ENCODE results near the gene ARFGAP3.
"Not testable (repeated sequence)": the region's sequence is repeated elsewhere in the genome, so short reads cannot be mapped to it uniquely, and the experiment has no call there.

The ARFGAP3 gene

DNA sequence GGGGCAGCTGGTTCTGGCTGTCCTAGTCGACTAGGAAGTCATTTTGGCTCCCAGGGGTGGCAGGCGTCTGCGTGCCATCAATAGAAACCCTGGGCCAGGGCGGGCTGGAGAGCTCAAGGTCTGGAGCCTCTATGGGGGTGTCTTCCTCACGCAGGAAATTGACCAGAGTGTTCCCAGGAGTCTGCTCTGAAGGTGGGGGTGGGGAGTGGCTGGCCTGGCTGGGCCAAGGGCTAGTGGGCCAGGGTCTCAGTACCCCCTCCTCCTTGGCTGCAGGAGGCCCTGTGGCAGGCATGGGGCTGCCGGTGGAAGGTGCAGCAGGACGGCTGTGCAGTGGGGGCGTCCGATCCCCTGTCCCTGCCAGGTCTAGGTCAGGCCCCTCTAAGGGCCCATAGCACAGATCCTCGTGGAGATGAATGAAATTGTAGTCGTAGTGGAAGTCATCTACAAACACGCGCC, 64.6 kb downstream of the ARFGAP3 start:
- DNase-seq, result no peak

DNA sequence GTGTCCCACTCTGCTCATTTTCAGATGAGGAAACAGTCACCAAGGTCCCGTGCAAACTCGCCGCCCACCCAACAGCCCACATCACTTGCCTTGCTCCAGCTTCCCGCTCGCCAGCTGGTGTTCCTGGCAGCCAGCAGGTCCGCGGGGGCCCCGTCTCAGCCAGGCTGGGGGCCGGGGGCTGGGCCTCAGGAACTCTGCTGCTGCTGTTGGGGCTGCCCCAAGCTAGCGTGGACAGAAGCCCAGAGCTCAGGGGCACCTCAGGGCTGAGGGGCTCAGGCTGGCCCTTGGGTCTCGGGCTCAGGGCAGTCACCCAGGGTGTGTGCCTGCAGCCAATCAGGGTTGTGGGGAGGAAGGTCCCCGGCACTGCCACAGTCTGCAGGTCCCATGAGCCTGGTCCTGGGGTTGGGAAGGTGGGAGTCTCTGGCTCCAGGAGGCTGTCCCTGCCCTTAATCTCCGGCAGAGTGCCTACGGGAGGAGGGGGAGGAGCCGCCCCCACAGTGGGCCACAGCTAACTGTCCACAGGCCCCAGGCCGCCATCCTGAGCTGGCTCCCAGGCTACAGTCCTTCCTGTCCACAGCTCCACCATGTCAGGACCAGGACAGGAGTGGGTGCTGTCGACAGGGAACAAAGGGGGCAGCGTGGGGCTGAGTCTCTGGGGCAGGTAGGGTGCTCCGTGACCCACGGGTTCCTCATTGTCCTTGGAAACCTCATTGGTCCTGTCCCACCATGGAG, 65.2 kb downstream of the ARFGAP3 start:
- no peak for DNase-seq

DNA sequence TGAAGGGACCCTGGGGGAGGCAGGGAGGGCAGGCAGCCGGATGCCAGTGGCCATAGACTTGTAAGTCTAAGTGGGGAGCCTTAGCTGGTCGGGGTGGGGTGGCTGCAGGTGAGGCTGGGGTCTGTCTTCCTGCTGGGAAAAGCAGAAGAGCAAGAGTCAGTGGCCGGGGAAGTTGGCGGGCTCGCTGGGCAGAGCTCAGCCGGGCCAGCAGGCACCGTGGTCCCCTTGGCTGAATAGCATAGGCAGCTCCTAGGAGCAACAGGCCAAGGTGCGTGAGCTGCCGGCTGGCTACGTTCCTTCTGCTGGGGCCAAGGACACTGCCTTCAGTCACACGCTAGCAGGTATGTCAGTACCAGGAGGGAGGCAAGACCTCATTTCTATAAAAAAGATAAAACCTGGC, 68.6 kb downstream of the ARFGAP3 start:
- DNase-seq, result no peak

DNA sequence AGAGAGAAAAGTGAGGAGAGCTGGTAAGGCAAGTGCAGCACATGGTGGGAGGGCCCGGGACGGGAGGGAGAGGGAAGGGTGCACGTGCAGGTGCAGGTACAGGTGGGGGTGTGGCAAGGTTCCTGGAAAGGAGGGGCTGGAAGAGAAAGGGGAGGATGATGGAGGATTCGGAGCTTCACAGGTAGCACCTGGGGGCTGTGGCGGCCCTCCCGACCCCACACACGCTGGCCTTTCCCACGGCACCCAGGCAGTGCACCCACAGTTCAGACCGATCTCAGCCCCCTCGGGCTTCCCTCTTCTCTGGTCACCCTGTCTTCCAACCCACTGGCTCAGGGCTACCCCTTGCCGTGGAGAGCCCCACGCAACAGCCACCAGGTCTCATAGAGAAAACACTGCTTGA, 69.1 kb downstream of the ARFGAP3 start:
- no peak for DNase-seq

DNA sequence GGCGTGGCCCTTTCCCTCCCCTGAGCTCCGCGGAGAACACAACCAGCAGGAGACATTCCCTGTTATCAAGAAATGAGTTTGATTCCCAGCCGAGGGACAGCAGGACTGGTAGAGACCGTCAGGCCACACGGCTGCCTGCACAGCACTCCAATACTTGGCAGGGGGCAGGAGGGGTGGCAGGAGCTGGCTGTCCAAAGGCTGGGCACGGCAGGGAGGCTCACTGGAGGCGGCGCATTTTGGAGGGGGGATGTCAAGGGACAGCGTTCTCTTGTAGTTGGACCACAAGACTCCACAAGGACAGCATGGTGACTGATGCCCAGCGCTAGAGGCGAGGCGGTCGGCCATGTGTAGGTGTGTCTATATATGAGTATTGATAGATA, 69.7 kb downstream of the ARFGAP3 start:
- DNase-seq, result no peak

DNA sequence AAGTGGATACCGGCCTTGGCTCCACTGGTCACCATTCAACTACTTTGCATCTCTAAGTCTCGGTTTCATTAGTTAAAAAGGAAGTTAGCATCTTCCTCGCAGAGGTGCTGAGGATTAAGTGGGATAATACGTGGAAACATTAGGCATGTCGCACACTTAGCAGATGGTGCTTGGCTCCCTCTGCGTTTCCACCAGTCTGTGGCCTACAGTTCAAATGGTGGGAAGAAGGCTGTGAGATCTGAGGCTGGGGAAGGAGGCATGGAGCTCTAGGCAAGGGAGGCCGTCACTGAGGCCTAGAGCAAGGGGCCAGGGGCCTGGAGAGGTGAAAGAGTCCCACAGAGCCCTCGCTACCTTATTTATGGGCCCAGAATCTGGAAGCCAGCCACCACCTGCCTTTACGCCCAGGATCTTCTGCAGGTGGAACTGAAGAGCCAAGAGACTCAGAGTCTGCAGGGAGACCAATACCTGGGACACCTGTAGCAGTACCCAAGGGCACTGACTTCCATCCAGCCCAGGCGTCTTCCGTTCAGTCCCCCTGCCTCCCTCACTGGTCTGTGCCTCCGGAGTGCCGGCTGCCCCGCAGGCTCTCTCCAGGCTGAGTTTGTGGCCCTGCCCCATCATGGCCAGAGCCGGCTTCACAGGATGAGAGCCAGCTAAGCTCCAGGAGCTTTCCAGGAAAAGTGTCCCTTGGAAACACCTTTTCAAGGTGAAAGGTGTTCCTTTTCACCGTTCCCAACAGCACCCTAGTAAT, 70.3 kb downstream of the ARFGAP3 start:
- DNase-seq, result no peak

DNA sequence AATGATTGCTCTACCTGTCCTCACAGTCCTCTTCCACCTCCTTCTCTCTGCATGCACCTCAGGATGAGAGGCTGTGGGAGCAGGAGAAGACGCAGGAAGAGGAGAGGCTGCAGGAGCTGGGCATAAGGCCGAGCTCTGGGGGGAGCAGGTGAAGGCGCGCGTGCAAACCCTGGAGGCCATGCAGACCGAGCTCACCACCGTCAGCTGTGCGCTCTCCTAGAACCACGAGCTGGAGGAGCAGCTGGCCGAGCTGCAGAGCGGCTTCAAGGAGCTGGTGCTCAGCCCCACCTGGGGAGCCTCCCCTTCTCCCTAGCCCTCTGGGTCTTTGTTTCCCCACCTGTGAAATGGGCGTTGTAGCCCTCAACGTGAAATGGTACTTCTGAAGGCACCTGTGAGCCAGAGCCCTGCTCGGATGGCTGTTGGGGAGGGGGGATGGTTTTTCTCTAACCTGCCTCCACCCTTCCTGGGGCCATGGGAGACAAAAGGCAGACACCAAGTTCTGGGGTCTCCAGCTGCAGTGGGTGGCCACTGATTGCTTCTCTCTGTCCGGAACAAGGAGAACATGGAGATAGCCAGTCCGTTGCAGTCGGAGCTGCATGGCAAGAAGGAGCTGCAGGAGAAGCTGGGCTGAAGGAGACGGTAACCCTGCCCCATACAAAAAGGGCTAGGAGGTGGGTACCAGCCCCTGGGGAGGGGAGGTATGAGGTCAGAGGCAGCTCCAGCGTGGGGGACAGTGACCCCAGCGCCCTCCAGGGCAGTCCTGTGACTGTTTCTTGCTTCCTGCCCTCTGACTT, 71.2 kb downstream of the ARFGAP3 start:
- DNase-seq, result no peak

DNA sequence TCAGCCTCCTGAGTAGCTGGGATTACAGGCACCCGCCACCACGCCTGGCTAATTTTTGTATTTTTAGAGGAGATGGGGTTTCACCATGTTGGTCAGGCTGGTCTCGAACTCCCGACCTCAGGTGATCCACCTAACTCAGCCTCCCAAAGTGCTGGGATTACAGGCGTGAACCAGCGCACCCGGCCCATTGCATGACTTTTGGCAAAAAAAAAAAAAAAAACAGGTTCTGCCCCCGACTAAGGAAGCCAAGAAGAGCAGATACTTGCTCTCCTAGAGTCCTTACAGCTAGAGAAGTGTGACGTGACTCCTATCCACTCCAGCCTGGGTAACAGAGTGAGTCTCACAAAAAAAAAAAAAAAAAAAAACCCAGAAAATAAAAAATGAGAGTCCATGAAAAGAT, 74.8 kb downstream of the ARFGAP3 start:
- not testable (repeated sequence) for DNase-seq

DNA sequence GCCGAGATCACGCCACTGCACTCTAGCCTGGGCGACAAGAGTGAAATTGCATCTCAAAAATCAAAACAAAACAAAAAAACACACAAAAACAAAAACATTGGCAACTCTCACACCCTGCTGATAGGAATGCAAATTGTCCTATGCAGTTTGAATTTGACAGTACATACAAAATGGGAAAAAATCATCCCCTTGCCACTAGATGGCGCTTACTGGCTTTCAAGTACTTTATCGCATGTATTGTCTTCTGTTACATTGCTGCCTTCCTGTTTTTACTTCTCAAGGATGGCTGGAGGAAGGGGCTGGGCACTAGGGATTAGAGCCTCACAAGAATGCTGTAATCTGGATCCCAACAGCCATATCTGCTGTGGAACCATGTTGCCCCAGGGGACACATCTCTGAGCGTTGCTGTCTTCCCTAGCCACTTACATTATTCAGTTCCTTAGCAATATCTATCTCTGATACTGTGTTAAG, 77.0 kb downstream of the ARFGAP3 start:
- peak; percentile 79 for DNase-seq

DNA sequence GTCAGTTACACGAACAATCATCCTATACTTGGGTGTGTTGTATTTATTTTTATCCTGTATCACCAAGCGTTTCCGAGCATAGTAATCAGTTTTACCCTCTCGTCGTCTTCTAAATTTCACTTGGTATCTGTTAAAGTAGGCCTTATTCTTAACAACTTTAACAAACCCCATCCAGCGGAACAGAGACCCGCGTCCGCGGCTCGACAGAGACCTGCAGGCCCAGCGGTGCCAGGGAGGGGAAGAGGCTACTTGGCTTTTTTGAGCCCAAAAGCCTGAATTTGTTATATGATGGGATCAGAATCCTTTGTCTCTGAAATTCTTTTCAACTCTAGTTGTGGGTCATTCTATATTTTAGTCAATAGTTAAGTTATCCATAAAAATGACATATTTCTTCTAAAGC, 79.9 kb downstream of the ARFGAP3 start:
- no peak for DNase-seq

DNA sequence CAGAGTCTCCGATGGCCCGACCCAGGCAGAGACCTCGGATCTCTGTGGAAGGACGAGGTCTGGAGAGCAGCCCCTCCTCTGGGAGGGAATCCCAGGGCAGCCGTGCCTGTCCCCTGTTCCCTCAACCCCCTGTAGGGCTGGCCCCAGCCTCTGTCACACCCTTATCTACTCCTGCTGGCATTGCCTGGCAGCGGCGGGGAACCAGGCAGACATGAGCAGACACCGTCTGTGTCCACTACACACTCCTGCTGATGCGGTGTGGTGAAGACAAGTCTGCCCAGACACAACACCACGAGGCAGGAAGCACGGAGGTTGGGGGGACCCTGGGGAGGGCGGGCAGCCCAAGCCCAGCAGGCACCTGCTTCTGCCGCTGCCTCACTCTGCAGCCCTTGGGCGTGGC, 83.9 kb downstream of the ARFGAP3 start:
- no peak for DNase-seq

DNA sequence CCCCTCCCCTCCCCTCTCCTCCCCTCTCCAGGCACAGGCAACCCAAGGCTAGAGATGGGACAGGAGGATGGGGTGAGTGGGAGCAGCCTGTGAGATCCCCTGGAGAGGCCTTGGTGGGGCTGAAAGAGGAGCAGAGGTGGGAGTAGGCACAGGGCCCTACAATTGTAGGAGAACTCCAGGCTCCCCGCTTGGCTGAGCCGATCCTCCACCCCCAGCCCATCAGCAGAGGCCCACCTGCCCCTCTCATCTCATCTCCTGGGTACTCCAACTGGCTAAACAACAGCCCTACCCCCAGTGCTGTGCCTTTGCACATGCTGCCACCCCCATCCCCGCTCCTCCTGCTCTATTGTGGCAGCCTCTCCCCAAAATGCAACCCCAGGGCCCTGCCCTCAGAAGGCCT, 84.4 kb downstream of the ARFGAP3 start:
- DNase-seq, result no peak

DNA sequence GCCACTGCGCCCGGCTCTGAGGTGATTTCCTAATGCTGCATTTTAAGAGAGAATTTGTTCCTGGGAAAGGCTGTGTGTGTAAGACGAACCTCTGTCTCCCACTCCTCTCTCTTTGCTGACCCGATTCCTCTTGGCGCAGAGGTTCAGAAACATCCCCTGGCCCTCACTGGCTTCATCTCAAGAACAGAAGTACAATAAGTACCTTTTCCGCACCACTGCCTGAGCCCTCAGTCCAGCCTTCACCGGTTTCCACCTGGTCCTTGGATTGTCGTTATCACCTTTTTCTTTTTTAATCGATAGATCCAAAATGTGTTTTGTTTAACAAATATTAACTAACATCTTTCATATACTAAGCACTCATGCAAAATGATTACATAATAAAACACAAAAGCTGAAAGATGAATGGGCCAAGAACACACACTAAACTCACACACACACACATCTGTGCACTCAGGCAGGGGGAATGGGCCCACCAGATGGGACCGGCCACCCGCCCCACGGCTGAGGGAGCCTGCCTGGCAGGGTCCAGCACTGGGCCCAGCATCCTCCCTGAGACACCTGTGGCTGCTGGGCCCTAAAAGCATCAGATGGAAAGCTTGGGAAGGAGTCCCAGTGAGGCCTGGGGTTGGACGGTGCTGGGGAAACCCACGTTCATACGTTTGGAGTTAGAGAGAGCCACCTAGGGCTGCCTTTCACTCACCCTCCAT, 86.0 kb downstream of the ARFGAP3 start:
- no peak for DNase-seq

DNA sequence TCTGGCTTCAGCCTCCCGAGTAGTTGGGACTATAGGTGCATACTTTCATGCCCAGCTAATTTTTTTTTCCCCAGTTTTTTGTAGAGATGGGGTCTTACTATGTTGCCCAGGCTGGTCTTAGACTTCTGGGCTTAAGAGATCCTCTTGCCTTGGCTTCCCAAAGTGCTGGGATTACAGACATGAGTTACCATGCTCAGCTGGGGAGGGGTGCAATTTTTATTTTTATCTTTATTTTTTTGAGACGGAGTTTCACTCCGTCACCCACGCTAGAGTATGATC, 86.7 kb downstream of the ARFGAP3 start:
- no peak for DNase-seq

DNA sequence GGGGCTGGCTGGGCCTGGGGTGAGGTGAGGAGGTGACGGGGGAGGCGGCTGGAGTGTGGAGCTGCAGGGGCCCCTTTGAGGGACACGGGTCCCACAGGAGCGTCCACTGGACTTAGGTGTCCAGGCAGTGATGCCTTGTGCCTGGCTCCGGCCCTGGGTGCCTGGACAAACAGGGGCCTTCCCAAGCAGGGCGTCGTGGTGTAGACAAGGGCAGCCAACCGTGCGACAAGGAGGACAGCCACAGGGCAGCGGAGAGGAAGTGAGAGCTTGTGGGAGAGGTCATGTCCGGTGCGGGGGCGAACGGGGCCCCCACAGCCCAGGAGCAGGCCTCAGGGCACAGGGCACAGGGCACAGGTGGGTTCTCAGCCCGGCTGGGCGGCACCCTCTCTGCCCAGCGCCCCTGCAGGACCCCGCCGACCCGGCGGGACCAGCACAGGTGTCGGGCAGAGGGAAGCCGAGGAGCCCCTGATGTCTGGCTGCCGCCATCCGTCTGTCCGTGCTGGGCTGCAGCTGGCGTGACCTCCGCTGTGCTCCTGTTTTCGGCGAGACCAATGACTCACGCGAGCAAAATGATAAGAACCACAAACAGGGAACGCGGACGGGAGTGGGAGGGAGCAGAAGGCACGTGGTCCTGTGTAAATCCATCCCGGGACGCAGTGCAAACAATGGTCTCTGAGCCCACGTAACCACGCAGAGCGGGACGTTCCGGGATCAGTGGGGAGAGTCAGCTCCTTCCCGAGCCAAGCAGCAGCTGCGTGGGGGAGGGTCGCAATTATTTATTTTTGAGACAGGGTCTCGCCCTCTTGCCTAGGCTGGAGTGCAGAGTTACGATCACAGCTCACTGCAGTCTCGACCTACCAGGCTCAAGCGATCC, 87.3 kb downstream of the ARFGAP3 start:
- no peak for DNase-seq

DNA sequence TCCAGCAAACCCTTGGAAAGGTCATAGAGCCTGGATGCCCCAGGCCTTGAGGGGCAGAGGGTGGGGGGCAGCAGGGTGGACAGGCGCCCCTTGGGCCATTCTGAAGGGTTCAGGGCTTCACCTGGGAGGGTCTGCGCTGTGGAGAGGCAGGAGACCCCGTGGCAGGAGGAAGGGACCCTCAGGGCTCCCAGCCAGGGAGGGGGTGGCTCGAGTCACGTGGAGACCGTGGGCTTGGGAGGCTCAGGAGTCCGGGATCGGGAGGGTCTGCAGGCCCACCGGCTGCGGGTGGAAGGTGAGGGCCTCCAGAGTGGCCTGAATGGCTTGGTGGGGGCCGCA, 87.9 kb downstream of the ARFGAP3 start:
- no peak for DNase-seq

DNA sequence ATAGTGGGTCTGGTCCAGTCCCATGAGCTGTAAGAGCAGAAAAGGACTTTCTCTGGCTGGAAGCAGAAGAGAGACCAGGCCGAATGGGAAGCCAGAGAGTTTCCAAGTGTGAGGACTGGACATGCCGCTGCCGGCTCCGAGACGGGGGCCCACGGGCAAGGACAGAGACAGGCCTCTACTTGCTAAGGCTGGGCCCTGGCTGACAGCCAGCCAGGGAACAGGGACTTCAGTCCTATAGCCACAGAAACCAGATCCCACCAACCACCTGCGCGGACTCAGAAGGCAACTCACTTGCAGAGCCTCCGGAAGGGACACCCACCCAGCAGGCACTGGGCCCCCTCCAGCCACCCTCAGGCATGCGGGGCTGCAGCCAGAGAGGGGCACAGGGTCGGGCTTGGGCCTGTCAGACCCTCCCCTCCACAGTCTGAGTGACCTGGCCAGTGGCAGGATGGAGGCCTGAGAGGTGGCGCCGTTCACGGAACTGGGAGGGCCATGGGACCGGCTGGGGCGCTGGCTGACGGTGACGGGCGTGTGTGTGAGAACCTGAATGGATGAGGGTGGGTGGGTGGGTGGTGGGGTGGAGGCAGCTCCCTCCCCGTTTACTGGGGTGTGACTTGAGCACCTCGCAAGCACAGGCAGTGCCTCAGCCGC, 88.6 kb downstream of the ARFGAP3 start:
- no peak for DNase-seq

DNA sequence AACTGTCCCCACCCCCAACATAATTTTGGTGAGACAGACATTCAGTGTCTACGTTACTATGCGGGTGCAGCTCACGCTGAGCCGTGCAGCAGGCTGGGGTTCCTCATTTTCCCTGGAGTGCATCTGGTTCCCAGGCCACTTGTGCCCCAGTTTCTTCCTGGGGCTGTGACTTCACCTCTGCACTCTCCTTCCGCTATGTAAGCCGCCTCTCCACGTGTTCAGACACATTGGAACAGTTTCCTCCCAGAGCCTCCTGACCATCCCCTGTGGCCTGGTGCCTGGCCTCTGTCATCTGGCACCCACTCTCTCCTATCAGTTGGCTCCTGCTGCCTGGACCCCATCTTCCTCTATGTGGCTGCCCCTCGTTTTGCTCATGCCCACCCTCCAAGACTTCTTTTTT, 90.2 kb downstream of the ARFGAP3 start:
- no peak for DNase-seq

DNA sequence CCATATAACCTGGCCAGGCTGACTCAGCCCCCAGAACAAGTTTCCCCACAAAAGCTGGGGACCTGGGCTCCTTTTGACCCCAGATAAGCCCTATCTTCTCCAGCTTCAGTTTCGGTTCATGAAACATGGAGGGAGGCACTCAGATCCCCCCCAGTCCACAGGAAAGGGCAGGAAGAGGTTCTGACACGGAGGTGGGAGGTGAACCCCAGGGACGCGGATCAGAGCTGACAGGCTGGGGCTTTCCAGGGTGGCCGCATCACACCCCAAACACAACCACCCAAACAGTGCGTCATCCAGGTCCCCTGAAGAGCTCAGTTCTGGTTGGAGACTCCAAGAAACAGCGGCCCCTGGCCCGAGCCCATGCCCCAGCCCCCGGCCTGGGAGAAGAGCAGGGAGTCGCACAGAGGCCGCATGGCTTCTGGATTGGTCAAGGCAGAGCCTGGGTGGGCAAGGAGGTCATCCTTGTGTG, 92.1 kb downstream of the ARFGAP3 start:
- DNase-seq, result no peak

DNA sequence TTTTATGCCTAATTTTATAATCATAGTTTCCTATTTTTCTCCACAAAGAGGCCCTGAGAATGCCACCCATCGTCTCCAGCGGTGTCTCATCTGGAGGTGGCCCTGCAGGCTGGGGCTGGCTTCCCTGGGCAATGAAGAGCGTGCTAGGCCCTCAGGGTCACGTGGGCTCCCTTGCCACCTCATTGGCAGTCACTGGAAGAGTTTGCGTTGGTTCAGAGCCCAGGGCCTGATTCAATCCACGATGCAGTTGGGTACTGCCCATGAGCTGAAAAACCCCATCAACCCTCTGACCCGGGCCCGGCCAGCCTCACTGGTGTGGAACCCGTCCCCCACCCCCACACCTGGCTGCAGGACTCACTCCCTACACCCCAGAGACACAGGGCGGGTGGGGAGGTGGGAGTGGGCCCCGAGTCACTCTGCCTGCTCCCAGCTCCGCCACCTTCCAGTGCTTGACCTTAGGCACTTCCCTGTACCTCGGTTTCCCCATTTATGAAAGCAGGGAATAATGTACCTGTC, 93.0 kb downstream of the ARFGAP3 start:
- no peak for DNase-seq

DNA sequence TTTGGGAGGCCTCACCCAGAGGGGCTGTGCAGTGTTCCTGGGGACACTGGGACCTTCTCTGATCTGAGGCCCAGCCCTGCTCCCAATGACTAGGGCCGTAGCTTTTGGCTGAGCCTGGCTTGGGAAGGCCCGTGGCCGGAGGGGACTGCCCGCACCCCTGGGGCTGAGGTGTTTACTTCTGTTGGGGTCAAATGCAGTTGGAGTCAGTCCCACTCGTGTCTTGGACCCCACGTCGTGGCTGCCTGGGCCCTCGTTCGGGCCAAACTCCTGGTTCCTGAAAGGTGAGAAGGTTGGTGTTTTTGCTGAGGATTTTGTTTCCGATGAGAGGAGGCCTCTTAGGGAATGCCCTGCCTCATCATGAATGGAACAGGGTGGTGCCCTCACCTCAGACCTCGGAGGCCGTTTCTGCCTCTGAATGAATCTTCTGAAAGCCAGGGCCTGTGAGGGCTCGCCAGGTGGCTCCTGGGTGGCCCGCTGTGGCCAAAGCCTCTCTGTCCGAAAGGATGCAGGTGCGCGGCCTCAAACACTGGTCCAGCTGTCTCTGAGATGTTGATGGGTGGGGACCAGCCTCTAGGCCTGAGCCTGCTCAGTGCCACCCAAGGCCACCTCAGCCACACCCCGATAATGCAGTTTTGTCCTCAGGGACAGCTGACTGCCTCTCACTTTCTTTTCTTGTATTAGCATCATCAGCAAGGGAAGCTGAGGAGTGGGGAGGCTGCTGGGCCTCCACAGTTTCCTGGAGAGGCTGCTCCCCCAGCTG, 96.1 kb downstream of the ARFGAP3 start:
- no peak for DNase-seq

Measured in NCI-H1105 (cell line).